K562 (cell line): ENCODE results near the gene ZNHIT3. TPM values are rescaled to one million over a fixed set of nuclear protein-coding genes. Genes with fewer than 3 reads are reported as not detected.

Experiments
- ERF ChIP-seq: fragments of 450-650 bp; formaldehyde crosslinking; IDR thresholded peaks from 2 replicates; pipeline ENCODE4 v1.4.0; 2020; ENCODE audit warnings: mild to moderate bottlenecking, mixed read lengths
- RBM15 ChIP-seq: fragments of 200-400 bp; formaldehyde crosslinking; IDR thresholded peaks from 2 replicates; pipeline ENCODE4 v1.6.1; 2018; ENCODE audit warnings: mild to moderate bottlenecking, low read length, moderate library complexity; ENCODE audit not compliant: insufficient read depth
- RFX7 ChIP-seq: fragments of 250-450 bp; sonication (Bioruptor Pico); IDR thresholded peaks from 2 replicates; pipeline ENCODE4 v1.5.1; 2021; ENCODE audit warnings: mild to moderate bottlenecking
- XRCC5 ChIP-seq: fragments of 200-400 bp; formaldehyde crosslinking; IDR thresholded peaks from 2 replicates; pipeline ENCODE4 v1.6.1; 2017; ENCODE audit warnings: low read depth, mild to moderate bottlenecking, low read length
- ZNF23 ChIP-seq: fragments of 250-450 bp; sonication (Bioruptor Pico); IDR thresholded peaks from 2 replicates; pipeline ENCODE4 v1.4.0; 2020; ENCODE audit warnings: mild to moderate bottlenecking
- ZNF384 ChIP-seq: IDR thresholded peaks from 2 replicates; pipeline ENCODE4 v1.6.1; 2012; ENCODE audit warnings: low read depth, low read length, improper control_type of control experiment
- polyA plus RNA-seq, 8 experiments: library from polyadenylated mRNA; depleted of rRNA in 4 of 8; stranded (reverse) in 5 of 8; unstranded in 3 of 8; fragments of >200 nt; fragmentation: Nextera tagmentation in 2 of 8; fragmentation: Illumina TruSeq in 1 of 8; extraction: Ambion mirVana in 2 of 8; extraction: Trizol in 1 of 8; gene quantifications; 2 replicates each; pipeline versions ENCODE4 v1.2.1 to v1.2.3, GENCODE V29; 2011 to 2014; ENCODE audit warnings: inconsistent platforms in 1 of 8, missing spikeins in 1 of 8
- total RNA-seq, 7 experiments: library from RNA; depleted of rRNA in 6 of 7; stranded (reverse); fragments of >200 nt in 6 of 7; fragmentation: Illumina TruSeq in 2 of 7; extraction: Trizol in 2 of 7; gene quantifications; 2 replicates each; pipeline versions ENCODE4 v1.2.1 to v1.2.3, GENCODE V29; 2011 to 2021; ENCODE audit warnings: low replicate concordance in 1 of 7
- TF ChIP-seq, protein P1 (sequence below): fragments of 450-650 bp; IDR thresholded peaks from 2 replicates; pipeline ENCODE4 v1.6.1; 2016; ENCODE audit warnings: mild to moderate bottlenecking, moderate library complexity
- TF ChIP-seq, protein P2 (sequence below): fragments of 250-450 bp; sonication (Bioruptor Pico); IDR thresholded peaks from 2 replicates; pipeline ENCODE4 v1.5.0; 2020; ENCODE audit warnings: mild to moderate bottlenecking, borderline replicate concordance
- TF ChIP-seq, protein P3 (sequence below): fragments of 450-650 bp; IDR thresholded peaks from 2 replicates; pipeline ENCODE4 v1.6.1; 2017; ENCODE audit warnings: antibody characterized with exemption

Gene ZNHIT3
- total and polyA plus RNA-seq, 9 of the 15 experiments (the other 6 are each of a cell fraction or from before 2014, with no cell fraction given), result 45.0 to 300 (median 88.4) TPM

DNA sequence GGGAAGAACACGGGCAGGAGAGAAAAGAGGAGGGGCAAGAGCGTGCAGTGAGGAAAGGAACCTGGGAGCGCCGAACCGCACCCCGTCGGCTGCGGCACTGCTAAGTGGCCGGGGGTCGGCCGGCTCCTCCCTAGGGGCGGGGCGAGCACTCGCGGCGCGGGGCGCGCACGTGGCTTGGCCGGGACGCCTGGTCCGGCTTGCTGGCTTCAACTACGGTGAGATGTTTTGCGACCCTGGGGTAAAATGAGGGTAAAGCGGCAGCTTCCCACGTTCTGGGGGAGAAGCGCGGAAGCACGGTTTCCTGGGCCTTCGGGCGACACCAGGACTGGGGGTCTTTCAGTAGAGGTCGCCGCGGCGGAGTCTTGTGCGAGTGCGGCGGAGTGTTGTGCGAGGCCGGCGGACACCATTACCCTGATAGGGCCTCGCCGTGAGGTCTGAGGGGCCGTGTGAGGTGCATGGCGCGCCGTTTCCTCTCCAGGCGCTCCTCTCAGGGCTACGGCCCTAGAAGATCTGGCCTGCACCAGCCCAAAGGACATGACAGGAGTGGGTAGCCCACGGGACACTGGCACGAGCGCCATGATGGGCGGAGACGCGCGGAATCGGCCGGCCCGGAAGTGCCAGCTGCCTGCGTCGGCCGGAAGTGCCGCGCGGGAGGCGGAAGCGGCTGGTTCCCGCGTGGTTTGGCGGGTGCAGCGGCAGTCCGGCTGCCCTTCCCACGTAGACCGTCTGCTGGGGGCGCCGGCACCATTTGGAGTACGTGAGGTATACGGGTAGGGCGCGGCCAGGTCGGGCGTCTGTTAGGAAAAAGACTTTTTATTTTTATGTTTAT is 48.6 kb downstream of the ZNHIT3 start, which contains the start of the genes MYO19 and PIGW (continued):
- TF ChIP-seq, protein P1, sequence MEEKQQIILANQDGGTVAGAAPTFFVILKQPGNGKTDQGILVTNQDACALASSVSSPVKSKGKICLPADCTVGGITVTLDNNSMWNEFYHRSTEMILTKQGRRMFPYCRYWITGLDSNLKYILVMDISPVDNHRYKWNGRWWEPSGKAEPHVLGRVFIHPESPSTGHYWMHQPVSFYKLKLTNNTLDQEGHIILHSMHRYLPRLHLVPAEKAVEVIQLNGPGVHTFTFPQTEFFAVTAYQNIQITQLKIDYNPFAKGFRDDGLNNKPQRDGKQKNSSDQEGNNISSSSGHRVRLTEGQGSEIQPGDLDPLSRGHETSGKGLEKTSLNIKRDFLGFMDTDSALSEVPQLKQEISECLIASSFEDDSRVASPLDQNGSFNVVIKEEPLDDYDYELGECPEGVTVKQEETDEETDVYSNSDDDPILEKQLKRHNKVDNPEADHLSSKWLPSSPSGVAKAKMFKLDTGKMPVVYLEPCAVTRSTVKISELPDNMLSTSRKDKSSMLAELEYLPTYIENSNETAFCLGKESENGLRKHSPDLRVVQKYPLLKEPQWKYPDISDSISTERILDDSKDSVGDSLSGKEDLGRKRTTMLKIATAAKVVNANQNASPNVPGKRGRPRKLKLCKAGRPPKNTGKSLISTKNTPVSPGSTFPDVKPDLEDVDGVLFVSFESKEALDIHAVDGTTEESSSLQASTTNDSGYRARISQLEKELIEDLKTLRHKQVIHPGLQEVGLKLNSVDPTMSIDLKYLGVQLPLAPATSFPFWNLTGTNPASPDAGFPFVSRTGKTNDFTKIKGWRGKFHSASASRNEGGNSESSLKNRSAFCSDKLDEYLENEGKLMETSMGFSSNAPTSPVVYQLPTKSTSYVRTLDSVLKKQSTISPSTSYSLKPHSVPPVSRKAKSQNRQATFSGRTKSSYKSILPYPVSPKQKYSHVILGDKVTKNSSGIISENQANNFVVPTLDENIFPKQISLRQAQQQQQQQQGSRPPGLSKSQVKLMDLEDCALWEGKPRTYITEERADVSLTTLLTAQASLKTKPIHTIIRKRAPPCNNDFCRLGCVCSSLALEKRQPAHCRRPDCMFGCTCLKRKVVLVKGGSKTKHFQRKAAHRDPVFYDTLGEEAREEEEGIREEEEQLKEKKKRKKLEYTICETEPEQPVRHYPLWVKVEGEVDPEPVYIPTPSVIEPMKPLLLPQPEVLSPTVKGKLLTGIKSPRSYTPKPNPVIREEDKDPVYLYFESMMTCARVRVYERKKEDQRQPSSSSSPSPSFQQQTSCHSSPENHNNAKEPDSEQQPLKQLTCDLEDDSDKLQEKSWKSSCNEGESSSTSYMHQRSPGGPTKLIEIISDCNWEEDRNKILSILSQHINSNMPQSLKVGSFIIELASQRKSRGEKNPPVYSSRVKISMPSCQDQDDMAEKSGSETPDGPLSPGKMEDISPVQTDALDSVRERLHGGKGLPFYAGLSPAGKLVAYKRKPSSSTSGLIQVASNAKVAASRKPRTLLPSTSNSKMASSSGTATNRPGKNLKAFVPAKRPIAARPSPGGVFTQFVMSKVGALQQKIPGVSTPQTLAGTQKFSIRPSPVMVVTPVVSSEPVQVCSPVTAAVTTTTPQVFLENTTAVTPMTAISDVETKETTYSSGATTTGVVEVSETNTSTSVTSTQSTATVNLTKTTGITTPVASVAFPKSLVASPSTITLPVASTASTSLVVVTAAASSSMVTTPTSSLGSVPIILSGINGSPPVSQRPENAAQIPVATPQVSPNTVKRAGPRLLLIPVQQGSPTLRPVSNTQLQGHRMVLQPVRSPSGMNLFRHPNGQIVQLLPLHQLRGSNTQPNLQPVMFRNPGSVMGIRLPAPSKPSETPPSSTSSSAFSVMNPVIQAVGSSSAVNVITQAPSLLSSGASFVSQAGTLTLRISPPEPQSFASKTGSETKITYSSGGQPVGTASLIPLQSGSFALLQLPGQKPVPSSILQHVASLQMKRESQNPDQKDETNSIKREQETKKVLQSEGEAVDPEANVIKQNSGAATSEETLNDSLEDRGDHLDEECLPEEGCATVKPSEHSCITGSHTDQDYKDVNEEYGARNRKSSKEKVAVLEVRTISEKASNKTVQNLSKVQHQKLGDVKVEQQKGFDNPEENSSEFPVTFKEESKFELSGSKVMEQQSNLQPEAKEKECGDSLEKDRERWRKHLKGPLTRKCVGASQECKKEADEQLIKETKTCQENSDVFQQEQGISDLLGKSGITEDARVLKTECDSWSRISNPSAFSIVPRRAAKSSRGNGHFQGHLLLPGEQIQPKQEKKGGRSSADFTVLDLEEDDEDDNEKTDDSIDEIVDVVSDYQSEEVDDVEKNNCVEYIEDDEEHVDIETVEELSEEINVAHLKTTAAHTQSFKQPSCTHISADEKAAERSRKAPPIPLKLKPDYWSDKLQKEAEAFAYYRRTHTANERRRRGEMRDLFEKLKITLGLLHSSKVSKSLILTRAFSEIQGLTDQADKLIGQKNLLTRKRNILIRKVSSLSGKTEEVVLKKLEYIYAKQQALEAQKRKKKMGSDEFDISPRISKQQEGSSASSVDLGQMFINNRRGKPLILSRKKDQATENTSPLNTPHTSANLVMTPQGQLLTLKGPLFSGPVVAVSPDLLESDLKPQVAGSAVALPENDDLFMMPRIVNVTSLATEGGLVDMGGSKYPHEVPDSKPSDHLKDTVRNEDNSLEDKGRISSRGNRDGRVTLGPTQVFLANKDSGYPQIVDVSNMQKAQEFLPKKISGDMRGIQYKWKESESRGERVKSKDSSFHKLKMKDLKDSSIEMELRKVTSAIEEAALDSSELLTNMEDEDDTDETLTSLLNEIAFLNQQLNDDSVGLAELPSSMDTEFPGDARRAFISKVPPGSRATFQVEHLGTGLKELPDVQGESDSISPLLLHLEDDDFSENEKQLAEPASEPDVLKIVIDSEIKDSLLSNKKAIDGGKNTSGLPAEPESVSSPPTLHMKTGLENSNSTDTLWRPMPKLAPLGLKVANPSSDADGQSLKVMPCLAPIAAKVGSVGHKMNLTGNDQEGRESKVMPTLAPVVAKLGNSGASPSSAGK, result peak; percentile 95
- TF ChIP-seq, protein P2, sequence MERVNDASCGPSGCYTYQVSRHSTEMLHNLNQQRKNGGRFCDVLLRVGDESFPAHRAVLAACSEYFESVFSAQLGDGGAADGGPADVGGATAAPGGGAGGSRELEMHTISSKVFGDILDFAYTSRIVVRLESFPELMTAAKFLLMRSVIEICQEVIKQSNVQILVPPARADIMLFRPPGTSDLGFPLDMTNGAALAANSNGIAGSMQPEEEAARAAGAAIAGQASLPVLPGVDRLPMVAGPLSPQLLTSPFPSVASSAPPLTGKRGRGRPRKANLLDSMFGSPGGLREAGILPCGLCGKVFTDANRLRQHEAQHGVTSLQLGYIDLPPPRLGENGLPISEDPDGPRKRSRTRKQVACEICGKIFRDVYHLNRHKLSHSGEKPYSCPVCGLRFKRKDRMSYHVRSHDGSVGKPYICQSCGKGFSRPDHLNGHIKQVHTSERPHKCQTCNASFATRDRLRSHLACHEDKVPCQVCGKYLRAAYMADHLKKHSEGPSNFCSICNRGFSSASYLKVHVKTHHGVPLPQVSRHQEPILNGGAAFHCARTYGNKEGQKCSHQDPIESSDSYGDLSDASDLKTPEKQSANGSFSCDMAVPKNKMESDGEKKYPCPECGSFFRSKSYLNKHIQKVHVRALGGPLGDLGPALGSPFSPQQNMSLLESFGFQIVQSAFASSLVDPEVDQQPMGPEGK (CRISPR knock-in tag), result no peak
- peak; percentile 65; the same call in 1 of the 2 replicates for TF ChIP-seq ERF (CRISPR knock-in tag)
- no peak for TF ChIP-seq XRCC5
- TF ChIP-seq ZNF23 (CRISPR knock-in tag), result no peak
- no peak for TF ChIP-seq RBM15
- TF ChIP-seq, protein P3, sequence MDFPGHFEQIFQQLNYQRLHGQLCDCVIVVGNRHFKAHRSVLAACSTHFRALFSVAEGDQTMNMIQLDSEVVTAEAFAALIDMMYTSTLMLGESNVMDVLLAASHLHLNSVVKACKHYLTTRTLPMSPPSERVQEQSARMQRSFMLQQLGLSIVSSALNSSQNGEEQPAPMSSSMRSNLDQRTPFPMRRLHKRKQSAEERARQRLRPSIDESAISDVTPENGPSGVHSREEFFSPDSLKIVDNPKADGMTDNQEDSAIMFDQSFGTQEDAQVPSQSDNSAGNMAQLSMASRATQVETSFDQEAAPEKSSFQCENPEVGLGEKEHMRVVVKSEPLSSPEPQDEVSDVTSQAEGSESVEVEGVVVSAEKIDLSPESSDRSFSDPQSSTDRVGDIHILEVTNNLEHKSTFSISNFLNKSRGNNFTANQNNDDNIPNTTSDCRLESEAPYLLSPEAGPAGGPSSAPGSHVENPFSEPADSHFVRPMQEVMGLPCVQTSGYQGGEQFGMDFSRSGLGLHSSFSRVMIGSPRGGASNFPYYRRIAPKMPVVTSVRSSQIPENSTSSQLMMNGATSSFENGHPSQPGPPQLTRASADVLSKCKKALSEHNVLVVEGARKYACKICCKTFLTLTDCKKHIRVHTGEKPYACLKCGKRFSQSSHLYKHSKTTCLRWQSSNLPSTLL, result no peak
- TF ChIP-seq RFX7 (CRISPR knock-in tag), result no peak
- TF ChIP-seq ZNF384, result no peak
